ENCODE results near the gene TRPC1. TPM values are rescaled to one million over a fixed set of nuclear protein-coding genes. Genes with fewer than 3 reads are reported as not detected.
"Not testable (repeated sequence)": the region's sequence is repeated elsewhere in the genome, so short reads cannot be mapped to it uniquely, and the experiment has no call there.

Gene TRPC1
- total and polyA plus RNA-seq, 8 donors: 5.6 to 17.7 (median 14.9) TPM

DNA sequence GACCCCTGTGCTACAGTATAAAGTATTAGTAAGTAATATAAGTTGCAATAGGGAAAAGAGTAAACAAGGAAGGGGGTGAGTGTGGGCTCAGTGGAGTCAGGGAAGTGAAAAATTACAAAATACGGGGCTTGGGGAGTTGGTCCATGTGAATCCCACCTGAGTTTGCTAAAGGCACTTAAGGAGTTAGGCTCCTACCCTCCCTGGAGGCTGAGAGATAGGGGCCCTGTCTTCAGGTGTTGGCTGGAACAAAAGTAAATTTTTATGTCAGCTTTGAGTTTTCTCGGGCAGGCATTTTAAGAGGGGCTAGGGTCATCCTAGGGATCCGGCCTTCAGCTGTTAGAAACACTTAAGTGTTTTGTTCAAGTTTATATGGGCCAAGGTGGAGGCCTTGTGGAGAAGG is 8.2 kb downstream of the TRPC1 start:
- intact Hi-C loops (cut with DNase I): no loop called here
- Histone ChIP-seq H3K9me3 (no peaks in the 10 kb centered on the region), H3K27ac (no peak overlapping the region), H3K4me3 (no peak overlapping the region), H3K27me3 (peaks cover 0 to 11% of the 10 kb centered on the region in 2 donors), H3K36me3 (no peaks in the 10 kb centered on the region), H3K4me1 (no peaks in the 10 kb centered on the region)
- ATAC-seq: no peak
- DNase-seq: no peak
- no peak for TF ChIP-seq CTCF (IDR thresholded peaks at IDR 0.05)

GRCh38 chr3:142734834-142735233 is 11.0 kb downstream of the TRPC1 start:
- H3K36me3 ChIP-seq: no peaks in the 10 kb centered on the region
- no peak for DNase-seq
- no peak for TF ChIP-seq CTCF (IDR thresholded peaks at IDR 0.05)

DNA sequence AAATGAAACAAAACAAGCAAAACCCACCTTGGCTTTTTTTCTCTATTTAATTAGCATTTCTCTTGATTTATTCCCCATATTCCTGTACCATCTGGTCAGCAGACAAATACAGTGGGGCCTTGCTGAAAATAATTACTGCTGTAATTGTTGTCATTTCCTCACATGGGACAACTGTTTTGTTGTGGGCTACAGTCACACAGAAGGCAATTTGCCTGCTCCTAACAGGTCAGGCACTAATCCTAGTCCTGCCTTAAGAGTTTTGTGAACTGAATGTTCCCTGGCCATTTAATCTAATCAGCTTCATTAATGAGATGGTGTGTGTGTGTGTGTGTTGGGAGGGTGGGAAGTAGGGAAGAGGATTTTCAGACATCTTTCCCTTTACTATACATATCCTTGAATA is 11.6 kb downstream of the TRPC1 start:
- no peak for TF ChIP-seq CTCF (IDR thresholded peaks at IDR 0.05)
- DNase-seq (no peak), ATAC-seq (no peak)
- no peaks in the 10 kb centered on the region for H3K27me3 ChIP-seq
- intact Hi-C loops (cut with DNase I): no loop called here
- H3K4me3 ChIP-seq: no peak overlapping the region
- H3K4me1 ChIP-seq: no peaks in the 10 kb centered on the region
- no peak overlapping the region for H3K27ac ChIP-seq
- H3K36me3 ChIP-seq: no peaks in the 10 kb centered on the region
- no peaks in the 10 kb centered on the region for H3K9me3 ChIP-seq

More at GRCh38 chr3:142734834-142735233, 11.0 kb downstream of the TRPC1 start:
- ATAC-seq: no peak
- Histone ChIP-seq H3K9me3 (no peaks in the 10 kb centered on the region), H3K4me3 (no peak overlapping the region), H3K4me1 (no peaks in the 10 kb centered on the region), H3K27me3 (no peaks in the 10 kb centered on the region), H3K27ac (no peak overlapping the region)
- intact Hi-C loops (cut with DNase I): no loop called here

- Histone ChIP-seq H3K4me1 (no peaks in the 10 kb centered on the region), H3K27ac (no peak overlapping the region), H3K36me3 (no peaks in the 10 kb centered on the region), H3K9me3 (no peaks in the 10 kb centered on the region), H3K4me3 (no peak overlapping the region), H3K27me3 (no peaks in the 10 kb centered on the region)
- ATAC-seq: no peak
- no peak for DNase-seq
- intact Hi-C loops (cut with DNase I): no loop called here
- no peak for TF ChIP-seq CTCF (IDR thresholded peaks at IDR 0.05)
Observed at GRCh38 chr3:142738396-142738795, 14.6 kb downstream of the TRPC1 start.

DNA sequence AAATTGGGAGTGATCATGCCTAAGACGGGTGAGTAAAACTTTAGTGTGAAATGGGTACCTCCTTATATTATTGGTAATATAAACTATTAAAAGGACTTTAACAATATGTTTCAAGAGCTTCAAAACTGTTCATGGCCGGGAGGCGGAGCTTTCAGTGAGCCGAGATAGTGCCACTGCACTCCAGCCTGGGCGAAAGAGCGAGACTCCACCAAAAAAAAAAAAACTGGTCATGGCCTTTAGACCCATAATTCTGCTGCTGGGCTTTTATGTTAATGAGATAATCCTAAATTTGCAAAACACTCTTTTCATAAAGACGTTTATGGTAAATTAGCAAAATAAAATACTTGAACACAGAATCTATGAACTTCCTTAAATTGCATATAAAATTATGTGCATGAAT is 22.8 kb downstream of the TRPC1 start:
- TF ChIP-seq CTCF (IDR thresholded peaks at IDR 0.05): no peak
- ATAC-seq: no peak

GRCh38 chr3:142750531-142750930 is 26.7 kb downstream of the TRPC1 start:
- H3K4me1 ChIP-seq; DNase-seq; intact Hi-C loops (cut with DNase I); H3K36me3 ChIP-seq; H3K9me3 ChIP-seq; H3K4me3 ChIP-seq; H3K27ac ChIP-seq; ATAC-seq; H3K27me3 ChIP-seq: not testable (repeated sequence)

More for the DNA sequence above, 22.8 kb downstream of the TRPC1 start:
- H3K36me3 ChIP-seq: no peaks in the 10 kb centered on the region
- intact Hi-C loops (cut with DNase I): no loop called here
- H3K4me3 ChIP-seq: no peak overlapping the region
- H3K4me1 ChIP-seq: no peaks in the 10 kb centered on the region
- DNase-seq: no peak
- peaks cover 0 to 6% of the 10 kb centered on the region in 2 donors for H3K9me3 ChIP-seq
- no peak overlapping the region for H3K27ac ChIP-seq
- no peaks in the 10 kb centered on the region for H3K27me3 ChIP-seq

DNA sequence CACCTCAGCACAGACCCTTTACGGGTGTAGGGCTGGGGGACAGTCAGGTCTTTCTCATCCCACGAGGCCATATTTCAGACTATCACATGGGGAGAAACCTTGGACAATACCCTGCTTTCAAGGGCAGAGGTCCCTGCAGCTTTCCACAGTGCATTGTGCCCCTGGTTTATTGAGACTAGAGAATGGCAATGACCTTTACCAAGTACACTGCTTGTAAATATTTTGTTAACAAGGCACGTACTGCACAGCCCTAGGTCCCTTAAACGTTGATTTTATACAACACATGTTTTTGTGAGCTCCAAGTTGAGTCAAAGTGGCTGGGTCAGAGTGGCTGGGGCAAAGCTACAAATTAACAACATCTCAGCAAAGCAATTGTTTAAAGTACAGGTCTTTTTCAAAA is 28.8 kb downstream of the TRPC1 start:
- H3K27me3 ChIP-seq; H3K4me3 ChIP-seq; H3K4me1 ChIP-seq; ATAC-seq; H3K9me3 ChIP-seq; intact Hi-C loops (cut with DNase I); DNase-seq; H3K36me3 ChIP-seq; H3K27ac ChIP-seq: not testable (repeated sequence)
